Left renal cortex interstitium (tissue), 4 donors: ENCODE data around the gene SPHK2. TPM values are rescaled to one million over a fixed set of nuclear protein-coding genes. Genes with fewer than 3 reads are reported as not detected.
"Not testable (repeated sequence)": the region's sequence is repeated elsewhere in the genome, so short reads cannot be mapped to it uniquely, and the experiment has no call there.

Experiments used
- DNase-seq, 4 donors: peaks; one replicate each; pipeline ENCODE4 v3.0.0-alpha.2; 2013; ENCODE audit warnings: low read depth in 4 of 4, low spot score in 2 of 4, missing footprints in 1 of 4
- polyA plus RNA-seq, 4 donors: library from polyadenylated mRNA; unstranded; fragments of 120-200 nt; gene quantifications; one replicate each; pipeline ENCODE4 v1.2.1, GENCODE V29; 2013; ENCODE audit not compliant: insufficient read length in 4 of 4

Gene SPHK2
- polyA plus RNA-seq, 4 donors = 17.1 to 40.1 (median 29.5) TPM

DNA sequence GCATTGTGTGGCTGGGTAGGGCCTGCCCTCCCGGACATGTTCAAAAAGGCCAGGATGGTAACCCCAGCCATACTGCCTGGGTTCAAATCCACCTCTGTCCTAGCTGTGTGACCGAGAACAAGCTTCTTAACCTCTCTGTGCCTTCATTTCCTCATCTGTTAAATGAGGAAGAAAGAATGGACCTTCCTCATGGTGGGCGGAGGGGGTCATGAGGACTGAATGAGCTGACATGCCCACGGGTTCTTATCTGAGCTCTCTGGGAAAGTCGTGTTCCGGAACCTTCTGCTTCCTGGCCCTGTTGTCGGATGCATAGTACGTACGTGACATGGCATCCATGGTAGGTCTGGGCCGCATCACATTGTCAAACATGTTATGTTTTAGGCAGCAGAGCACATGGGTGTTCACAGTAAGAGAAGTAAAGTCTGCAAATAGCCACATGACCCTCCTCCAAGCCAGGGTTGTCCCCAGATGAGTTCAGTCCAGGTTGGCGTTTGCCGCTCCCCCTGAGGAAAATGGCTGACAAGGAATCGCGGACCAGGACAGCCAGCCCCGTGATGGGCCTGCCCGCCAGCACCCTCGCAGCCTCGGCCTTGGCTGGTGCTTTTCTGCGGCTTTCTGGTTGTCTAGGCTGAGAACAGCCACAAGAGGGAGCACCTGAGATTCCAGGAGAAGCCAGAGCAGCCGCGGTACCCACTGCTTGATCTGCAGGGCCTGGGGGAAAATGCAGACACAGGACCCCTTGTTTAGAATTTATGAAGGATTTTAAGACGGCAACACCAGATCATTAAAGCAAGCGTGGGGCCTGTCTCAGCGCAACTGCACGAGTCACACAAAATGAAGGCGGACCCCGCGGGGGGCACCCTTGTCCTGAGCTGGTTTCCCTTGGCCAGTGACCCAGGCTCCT lies 55.9 kb downstream of the SPHK2 start:
- peak in 2 of 4 donors; percentile 67 to 83 for DNase-seq

DNA sequence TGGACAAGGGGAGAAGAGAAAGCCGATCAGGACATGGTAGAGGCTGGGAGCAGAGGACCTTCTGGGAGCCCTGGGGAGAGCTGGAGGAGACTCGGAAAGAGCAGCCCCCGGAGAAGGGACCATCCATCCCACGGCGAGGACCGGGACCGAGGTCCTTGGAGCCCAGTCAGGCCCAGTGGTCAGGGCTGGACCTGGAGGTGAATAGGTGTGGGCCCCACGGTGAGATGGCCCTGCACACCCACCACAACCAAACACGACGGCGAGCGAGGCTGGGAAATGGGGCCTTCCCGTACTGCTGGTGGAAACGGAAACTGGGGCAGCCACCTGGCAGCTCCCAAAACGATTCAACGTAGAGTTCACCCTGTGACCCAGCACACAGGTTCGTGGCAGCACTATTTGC lies 57.2 kb downstream of the SPHK2 start:
- DNase-seq = no peak

DNA sequence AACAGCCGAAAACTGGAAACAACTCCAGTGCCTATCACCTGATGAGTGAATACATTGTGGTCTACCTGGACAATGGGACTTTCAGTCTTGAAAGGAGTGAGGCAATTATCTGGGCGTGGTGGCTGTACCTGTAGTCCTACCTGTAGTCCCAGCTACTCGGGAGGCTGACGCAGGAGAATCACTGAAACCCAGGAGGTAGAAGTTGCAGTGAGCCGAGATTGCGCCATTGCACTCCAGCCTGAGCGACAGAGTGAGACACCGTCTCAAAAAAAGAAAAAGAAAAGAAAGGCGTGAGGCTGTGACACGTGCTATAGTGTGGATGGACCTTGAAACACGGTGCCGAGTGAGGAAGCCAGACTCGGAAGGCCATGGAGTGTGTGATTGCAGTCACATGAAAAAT lies 57.6 kb downstream of the SPHK2 start:
- no peak for DNase-seq

DNA sequence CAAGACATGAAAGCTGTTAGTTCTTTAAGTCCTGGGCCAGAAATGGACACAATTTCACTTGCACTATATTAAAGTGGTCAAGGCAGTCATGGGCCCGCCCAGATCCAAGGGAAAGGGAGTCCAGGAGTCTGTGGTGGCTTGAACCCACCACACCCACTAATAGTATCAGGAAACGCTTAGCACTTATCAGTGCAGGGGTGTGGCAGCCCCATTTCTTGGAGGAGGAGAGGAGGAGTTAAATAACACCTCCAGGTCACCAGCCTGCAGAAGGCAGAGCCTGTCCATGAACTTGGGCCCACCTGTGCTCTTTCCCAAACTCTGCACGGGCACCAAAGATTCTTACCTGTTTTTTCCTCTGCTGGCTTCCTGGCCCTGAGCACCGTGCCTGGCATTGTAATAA lies 58.9 kb downstream of the SPHK2 start:
- DNase-seq = no peak

DNA sequence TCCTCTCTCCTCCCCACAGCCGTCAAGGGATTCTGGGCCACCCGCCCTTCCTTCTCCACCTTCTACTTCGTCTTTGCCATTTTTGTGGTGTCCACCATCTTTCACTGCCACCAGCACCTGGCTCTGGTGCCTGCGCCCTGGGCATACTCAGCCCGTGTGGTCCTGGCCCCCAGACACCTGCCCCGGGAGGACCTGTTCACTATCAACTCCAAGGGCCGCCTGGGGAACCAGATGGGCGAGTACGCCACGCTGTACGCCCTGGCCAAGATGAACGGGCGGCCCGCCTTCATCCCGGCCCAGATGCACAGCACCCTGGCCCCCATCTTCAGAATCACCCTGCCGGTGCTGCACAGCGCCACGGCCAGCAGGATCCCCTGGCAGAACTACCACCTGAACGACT lies 60.7 kb downstream of the SPHK2 start:
- not testable (repeated sequence) for DNase-seq

Other genes with a start within 250 kb of the SPHK2 start
- gene KDELR1, start 228.0 kb upstream of the SPHK2 start, polyA plus RNA-seq = 100 to 1,000 TPM; 208 to 244 (median 234) TPM
- gene GRIN2D, start 225.8 kb upstream of the SPHK2 start, polyA plus RNA-seq = under 1 TPM; 0.42 to 0.78 (median 0.54) TPM
- 10 to 100 TPM; 22.9 to 33.0 (median 27.9) TPM for gene GRWD1, start 173.5 kb upstream of the SPHK2 start, polyA plus RNA-seq
- 1 to 10 TPM in 2 of 4 donors, under 1 TPM in 2; 0.40 to 1.2 (median 0.85) TPM for gene KCNJ14, start 163.9 kb upstream of the SPHK2 start, polyA plus RNA-seq
- 100 to 1,000 TPM in 1 of 4 donors, 10 to 100 TPM in 3; 75.7 to 107 (median 90.7) TPM for gene CYTH2, start 150.1 kb upstream of the SPHK2 start, polyA plus RNA-seq
- 1 to 10 TPM; 1.9 to 5.0 (median 3.7) TPM for gene LMTK3, start 107.7 kb upstream of the SPHK2 start, polyA plus RNA-seq
- gene SULT2B1, start 67.3 kb upstream of the SPHK2 start, polyA plus RNA-seq = under 1 TPM; 0.25 to 0.39 (median 0.35) TPM
- under 1 TPM in 2 of 4 donors, not detected in 2; 0.11 to 0.26 TPM for gene SPACA4, start 12.8 kb upstream of the SPHK2 start, polyA plus RNA-seq
- 1 to 10 TPM; 1.2 to 2.7 (median 1.4) TPM for gene FAM83E, start 4.4 kb upstream of the SPHK2 start, polyA plus RNA-seq
- 1,000 to 10,000 TPM; 1,107 to 1,584 (median 1,279) TPM for gene RPL18, start 328 bp upstream of the SPHK2 start, polyA plus RNA-seq
- 10 to 100 TPM; 11.3 to 15.7 (median 13.2) TPM for gene DBP, start 17.9 kb downstream of the SPHK2 start, polyA plus RNA-seq
- 10 to 100 TPM; 20.9 to 34.8 (median 28.6) TPM for gene CA11, start 26.7 kb downstream of the SPHK2 start, polyA plus RNA-seq
- 1 to 10 TPM in 3 of 4 donors, under 1 TPM in 1; 0.45 to 2.1 (median 1.6) TPM for gene NTN5, start 53.5 kb downstream of the SPHK2 start, polyA plus RNA-seq
- 1 to 10 TPM; 1.7 to 5.6 (median 3.3) TPM for gene FUT2, start 76.5 kb downstream of the SPHK2 start, polyA plus RNA-seq
- gene MAMSTR, start 100.2 kb downstream of the SPHK2 start, polyA plus RNA-seq = 1 to 10 TPM; 5.0 to 9.6 (median 6.7) TPM
- gene RASIP1, start 121.1 kb downstream of the SPHK2 start, polyA plus RNA-seq = 10 to 100 TPM; 12.6 to 16.6 (median 15.2) TPM
- under 1 TPM; 0.23 to 0.67 (median 0.32) TPM for gene IZUMO1, start 127.4 kb downstream of the SPHK2 start, polyA plus RNA-seq
- 1 to 10 TPM; 3.0 to 3.8 (median 3.4) TPM for gene FUT1, start 133.1 kb downstream of the SPHK2 start, polyA plus RNA-seq
- not detected for gene FGF21, start 136.0 kb downstream of the SPHK2 start, polyA plus RNA-seq
- gene BCAT2, start 191.5 kb downstream of the SPHK2 start, polyA plus RNA-seq = 10 to 100 TPM; 30.4 to 64.2 (median 49.8) TPM
- gene HSD17B14, start 217.0 kb downstream of the SPHK2 start, polyA plus RNA-seq = 10 to 100 TPM; 30.0 to 40.4 (median 36.2) TPM
- gene PLEKHA4, start 249.1 kb downstream of the SPHK2 start, polyA plus RNA-seq = 10 to 100 TPM; 17.9 to 33.8 (median 27.1) TPM